K562 (cell line): Measurements from ENCODE around the gene TMEM208. TPM values are rescaled to one million over a fixed set of nuclear protein-coding genes. Genes with fewer than 3 reads are reported as not detected.
A peak's percentile ranks its signal among the peaks of the same experiment; 100 is the strongest.

ENCODE experiments used
- C11orf30 ChIP-seq: fragments of 450-650 bp; IDR thresholded peaks from 2 replicates; pipeline ENCODE4 v1.6.1; 2016; ENCODE audit warnings: low read depth, mild to moderate bottlenecking
- CBX8 ChIP-seq: fragments of 200-600 bp; sonication (generic); IDR thresholded peaks from 2 replicates; pipeline ENCODE4 v1.6.1; 2012; ENCODE audit warnings: borderline replicate concordance, mixed run types, low read depth, mild to moderate bottlenecking, moderate library complexity, mixed read lengths, low read length, control low read depth, inconsistent platforms; ENCODE audit not compliant: poor library complexity, severe bottlenecking; ENCODE audit errors: extremely low read depth
- CREB1 ChIP-seq, 2 experiments: sonication (generic) in 1 of 2; formaldehyde crosslinking in 1 of 2; IDR thresholded peaks; 2 replicates each; pipeline versions ENCODE4 v1.6.1 to v1.8.0; 2012 to 2022; ENCODE audit warnings: inconsistent platforms in 1 of 2, mild to moderate bottlenecking in 1 of 2, missing genetic modification reagents in 1 of 2, moderate library complexity in 1 of 2
- CTBP1 ChIP-seq: fragments of 450-650 bp; IDR thresholded peaks from 2 replicates; pipeline ENCODE4 v1.6.1; 2016; ENCODE audit warnings: borderline replicate concordance
- MTF1 ChIP-seq: fragments of 250-450 bp; sonication (Bioruptor Pico); IDR thresholded peaks from 2 replicates; pipeline ENCODE4 v1.9.0; 2021; ENCODE audit warnings: moderate library complexity, mild to moderate bottlenecking, inconsistent platforms, borderline replicate concordance
- MYNN ChIP-seq, 2 experiments: sonication (generic); formaldehyde crosslinking in 1 of 2; IDR thresholded peaks; 2 replicates each; pipeline versions ENCODE4 v1.5.0 to v1.6.1; 2016 to 2020; ENCODE audit warnings: antibody characterized with exemption in 1 of 2, missing genetic modification reagents in 1 of 2
- NR2F6 ChIP-seq: fragments of 450-650 bp; formaldehyde crosslinking; IDR thresholded peaks from 2 replicates; pipeline ENCODE4 v1.4.0; 2020; ENCODE audit warnings: mild to moderate bottlenecking
- POLR3A ChIP-seq: IDR thresholded peaks from 2 replicates; pipeline ENCODE4 v1.6.1; 2011; ENCODE audit warnings: borderline replicate concordance, mild to moderate bottlenecking, moderate library complexity; ENCODE audit not compliant: insufficient read length, insufficient read depth; ENCODE audit errors: extremely low read depth
- RFX1 ChIP-seq: fragments of 450-650 bp; IDR thresholded peaks from 2 replicates; pipeline ENCODE4 v1.6.1; 2016; ENCODE audit warnings: mild to moderate bottlenecking, moderate library complexity
- SMAD2 ChIP-seq: fragments of 150-350 bp; IDR thresholded peaks from 2 replicates; pipeline ENCODE4 v1.6.1; 2014; ENCODE audit warnings: low read depth, mild to moderate bottlenecking, low read length
- SP1 ChIP-seq: sonication (generic); formaldehyde crosslinking; IDR thresholded peaks from 2 replicates; pipeline ENCODE4 v1.8.1; 2022; ENCODE audit warnings: mild to moderate bottlenecking, missing genetic modification reagents
- SUPT5H ChIP-seq: fragments of 450-650 bp; IDR thresholded peaks from 2 replicates; pipeline ENCODE4 v1.6.1; 2016
- TAF15 ChIP-seq: fragments of 200-400 bp; formaldehyde crosslinking; IDR thresholded peaks from 2 replicates; pipeline ENCODE4 v1.6.1; 2017; ENCODE audit warnings: mild to moderate bottlenecking, low read depth, low read length, moderate library complexity
- TFAM ChIP-seq: fragments of 250-450 bp; sonication (Bioruptor Pico); conservative IDR thresholded peaks from 2 replicates; pipeline ENCODE4 v1.5.0; 2021; ENCODE audit warnings: mild to moderate bottlenecking, moderate library complexity
- TRIM24 ChIP-seq, 2 experiments: fragments of 450-650 bp; IDR thresholded peaks; 2 replicates each; pipeline ENCODE4 v1.6.1; 2016
- ZFP91 ChIP-seq: sonication (generic); formaldehyde crosslinking; IDR thresholded peaks from 2 replicates; pipeline ENCODE4 v1.8.0; 2022; ENCODE audit warnings: mild to moderate bottlenecking, missing genetic modification reagents
- ZNF274 ChIP-seq: IDR thresholded peaks from 2 replicates; pipeline ENCODE4 v1.6.1; 2011; ENCODE audit warnings: low read depth, mild to moderate bottlenecking, low read length, moderate library complexity, borderline replicate concordance
- ZNF318 ChIP-seq, 2 experiments: fragments of 450-650 bp; IDR thresholded peaks; 2 replicates each; pipeline ENCODE4 v1.6.1; 2016; ENCODE audit warnings: mild to moderate bottlenecking in 2 of 2, borderline replicate concordance in 1 of 2, low read depth in 1 of 2, moderate library complexity in 1 of 2
- ZNF589 ChIP-seq: fragments of 200-800 bp; sonication (Bioruptor generic); IDR thresholded peaks from 2 replicates; pipeline ENCODE4 v1.6.1; 2016; ENCODE audit warnings: low read depth, missing genetic modification characterization, missing compliant biosample characterization
- polyA plus RNA-seq, 8 experiments: library from polyadenylated mRNA; depleted of rRNA in 4 of 8; stranded (reverse) in 5 of 8; unstranded in 3 of 8; fragments of >200 nt; fragmentation: Nextera tagmentation in 2 of 8; fragmentation: Illumina TruSeq in 1 of 8; extraction: Ambion mirVana in 2 of 8; extraction: Trizol in 1 of 8; gene quantifications; 2 replicates each; pipeline versions ENCODE4 v1.2.1 to v1.2.3, GENCODE V29; 2011 to 2014; ENCODE audit warnings: inconsistent platforms in 1 of 8, missing spikeins in 1 of 8
- total RNA-seq, 7 experiments: library from RNA; depleted of rRNA in 6 of 7; stranded (reverse); fragments of >200 nt in 6 of 7; fragmentation: Illumina TruSeq in 2 of 7; extraction: Trizol in 2 of 7; gene quantifications; 2 replicates each; pipeline versions ENCODE4 v1.2.1 to v1.2.3, GENCODE V29; 2011 to 2021; ENCODE audit warnings: low replicate concordance in 1 of 7

Gene TMEM208
- total and polyA plus RNA-seq, 9 of the 15 experiments (the other 6 are each of a cell fraction or from before 2014, with no cell fraction given) = 31.8 to 239 (median 54.3) TPM

- TF ChIP-seq SMAD2 = no peak
- TF ChIP-seq C11orf30 = peak; percentile 44; the same call in 1 of the 2 replicates
- peak; percentile 75; the same call in 1 of the 2 replicates for TF ChIP-seq MYNN (IDR thresholded peaks at IDR 0.05)
- no peak for TF ChIP-seq MYNN (CRISPR knock-in tag; IDR thresholded peaks at IDR 0.05)
- TF ChIP-seq NR2F6 (CRISPR knock-in tag) = no peak
- TF ChIP-seq TRIM24 (IDR thresholded peaks at IDR 0.05) = peak; percentile 74 to 76; a peak in 3 of 4 replicates
- no peak for TF ChIP-seq ZFP91 (CRISPR knock-in tag)
- no peak for TF ChIP-seq CBX8
- TF ChIP-seq TFAM (CRISPR knock-in tag) = no peak
- peak; percentile 27; the same call in 1 of the 2 replicates for TF ChIP-seq SUPT5H
- TF ChIP-seq RFX1 = no peak
- TF ChIP-seq POLR3A = no peak
- TF ChIP-seq ZNF274 = no peak
- TF ChIP-seq TAF15 = no peak
- TF ChIP-seq ZNF589 (CRISPR knock-in tag) = 0 out of 2 replicates have a peak, but pooled peaks have one; percentile 35
- peak; percentile 85 for TF ChIP-seq CTBP1
- TF ChIP-seq CREB1 (IDR thresholded peaks at IDR 0.05) = peak; percentile 8; the same call in 1 of the 2 replicates
- no peak for TF ChIP-seq CREB1 (CRISPR knock-in tag; IDR thresholded peaks at IDR 0.05)
- TF ChIP-seq ZNF318 (IDR thresholded peaks at IDR 0.05; ENCODE audit: borderline replicate concordance in 1 of 2, low read depth in 1 of 2) = peak in 1 of 2 experiments; percentile 51; a peak in 1 of 4 replicates
- no peak for TF ChIP-seq SP1 (CRISPR knock-in tag)
- TF ChIP-seq MTF1 (CRISPR knock-in tag) = no peak
Observed at GRCh38 chr16:67268136-67268579, 41.2 kb downstream of the TMEM208 start (continued).
